Measurements from ENCODE around the gene FGF2.

DNA sequence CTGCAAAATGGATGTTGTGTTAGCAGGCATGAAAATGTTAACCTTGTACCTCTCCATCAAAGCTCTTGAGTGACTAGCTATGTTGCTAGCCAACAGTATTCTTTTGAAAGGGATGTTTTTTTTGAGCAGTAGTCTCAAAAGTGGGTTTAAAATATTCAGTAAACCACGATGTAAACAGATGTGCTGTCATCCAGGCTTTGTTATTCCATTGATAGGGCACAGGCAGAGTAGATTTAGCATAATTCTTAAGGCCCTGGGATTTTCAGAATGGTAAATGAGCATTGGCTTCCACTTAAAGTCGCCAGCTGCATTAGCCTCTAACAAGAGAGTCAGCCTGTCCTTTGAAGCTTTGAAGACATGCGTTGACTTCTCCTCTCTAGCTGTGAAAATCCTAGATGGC is 18.4 kb downstream of the FGF2 start:
- TF ChIP-seq, protein P1, sequence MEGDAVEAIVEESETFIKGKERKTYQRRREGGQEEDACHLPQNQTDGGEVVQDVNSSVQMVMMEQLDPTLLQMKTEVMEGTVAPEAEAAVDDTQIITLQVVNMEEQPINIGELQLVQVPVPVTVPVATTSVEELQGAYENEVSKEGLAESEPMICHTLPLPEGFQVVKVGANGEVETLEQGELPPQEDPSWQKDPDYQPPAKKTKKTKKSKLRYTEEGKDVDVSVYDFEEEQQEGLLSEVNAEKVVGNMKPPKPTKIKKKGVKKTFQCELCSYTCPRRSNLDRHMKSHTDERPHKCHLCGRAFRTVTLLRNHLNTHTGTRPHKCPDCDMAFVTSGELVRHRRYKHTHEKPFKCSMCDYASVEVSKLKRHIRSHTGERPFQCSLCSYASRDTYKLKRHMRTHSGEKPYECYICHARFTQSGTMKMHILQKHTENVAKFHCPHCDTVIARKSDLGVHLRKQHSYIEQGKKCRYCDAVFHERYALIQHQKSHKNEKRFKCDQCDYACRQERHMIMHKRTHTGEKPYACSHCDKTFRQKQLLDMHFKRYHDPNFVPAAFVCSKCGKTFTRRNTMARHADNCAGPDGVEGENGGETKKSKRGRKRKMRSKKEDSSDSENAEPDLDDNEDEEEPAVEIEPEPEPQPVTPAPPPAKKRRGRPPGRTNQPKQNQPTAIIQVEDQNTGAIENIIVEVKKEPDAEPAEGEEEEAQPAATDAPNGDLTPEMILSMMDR (IDR thresholded peaks at IDR 0.05; ENCODE audit: low read depth, low read length, poor library complexity, severe bottlenecking) = no peak
- no peak for TF ChIP-seq EZH2phosphoT487 (IDR thresholded peaks at IDR 0.05; ENCODE audit: borderline replicate concordance, low read length)

Measured in DOHH2 (cell line).